A549 (cell line): ENCODE results near the gene KDM6A. TPM values are rescaled to one million over a fixed set of nuclear protein-coding genes. Genes with fewer than 3 reads are reported as not detected.

Experiments
- ATAC-seq, 2 experiments: fragments of 200-7000 bp in 1 of 2; fragments of >200 bp in 1 of 2; cut with Nextera tagmentation in 1 of 2; cut with Tn5 transposase in 1 of 2; 3 replicates each; pipeline versions ENCODE4 v1.8.0 to v1.9.1; 2018 to 2020; ENCODE audit warnings: mild to moderate bottlenecking in 1 of 2, moderate library complexity in 1 of 2
- CTCF ChIA-PET: fragments of 300-600 bp; sonication (Branson Sonifier 250); formaldehyde crosslinking; extraction: SDS; loops from one replicate; lab custom pipeline; 2021; ENCODE audit warnings: antibody characterized with exemption, inconsistent platforms; lab: Yijun Ruan, JAX
- POLR2A ChIA-PET: fragments of 350-600 bp; formaldehyde crosslinking; extraction: SDS; loops from one replicate; lab custom pipeline; 2021; ENCODE audit warnings: antibody characterized with exemption, inconsistent platforms; lab: Yijun Ruan, JAX
- DNase-seq, 2 experiments: peaks; one replicate each; pipeline versions ENCODE4 v3.0.0 to v3.0.0-alpha.2; 2011 to 2016; ENCODE audit warnings: low read depth in 1 of 2, low spot score in 1 of 2
- FAIRE-seq: peaks from 2 replicates; lab custom pipeline; 2011; peaks lifted over from hg19 to GRCh38; lab: Jason Lieb, UNC
- H3K27ac ChIP-seq, 2 experiments: fragments of >200 bp; sonication (Bioruptor Twin); formaldehyde crosslinking; 3 replicates each; pipeline ENCODE4 v1.5.1; 2016 to 2017
- H3K4me1 ChIP-seq: fragments of >200 bp; sonication (Bioruptor Twin); formaldehyde crosslinking; 3 replicates; pipeline ENCODE4 v1.6.1; 2016
- H3K4me2 ChIP-seq: fragments of >200 bp; sonication (Bioruptor Twin); formaldehyde crosslinking; 3 replicates; pipeline ENCODE4 v1.6.1; 2016
- H3K4me3 ChIP-seq: fragments of >200 bp; sonication (Bioruptor Twin); formaldehyde crosslinking; 3 replicates; pipeline ENCODE4 v1.5.1; 2016
- H3K9me3 ChIP-seq: fragments of >200 bp; sonication (Bioruptor Twin); formaldehyde crosslinking; 3 replicates; pipeline ENCODE4 v1.6.1; 2016
- BHLHE40 ChIP-seq: IDR thresholded peaks from 2 replicates; pipeline ENCODE4 v1.6.1; 2012; ENCODE audit warnings: low read depth, low read length, inconsistent platforms
- CBX8 ChIP-seq: fragments of 200-600 bp; sonication (generic); IDR thresholded peaks from 2 replicates; pipeline ENCODE4 v1.6.1; 2016
- CEBPB ChIP-seq, 2 experiments: fragments of >200 bp in 1 of 2; sonication (Bioruptor Twin) in 1 of 2; formaldehyde crosslinking in 1 of 2; IDR thresholded peaks; 2 replicates each; pipeline ENCODE4 v1.6.1; 2012 to 2016
- CHD2 ChIP-seq: fragments of 150-350 bp; IDR thresholded peaks from 2 replicates; pipeline ENCODE4 v1.6.1; 2014; ENCODE audit warnings: low read length; ENCODE audit not compliant: partially characterized antibody
- EHF ChIP-seq: fragments of 250-450 bp; sonication (Bioruptor Pico); IDR thresholded peaks from 2 replicates; pipeline ENCODE4 v1.5.0; 2020; ENCODE audit warnings: mild to moderate bottlenecking
- EP300 ChIP-seq, 2 experiments: fragments of >200 bp; sonication (Bioruptor Twin); formaldehyde crosslinking; IDR thresholded peaks; 2 replicates in 1 of 2; 3 replicates in 1 of 2; pipeline ENCODE4 v1.6.1; 2016 to 2017
- FOSB ChIP-seq: fragments of 250-450 bp; sonication (Bioruptor Pico); IDR thresholded peaks from 2 replicates; pipeline ENCODE4 v1.5.0; 2020; ENCODE audit warnings: mild to moderate bottlenecking, moderate library complexity
- GATA3 ChIP-seq: IDR thresholded peaks from 2 replicates; pipeline ENCODE4 v1.6.1; 2012; ENCODE audit warnings: borderline replicate concordance
- HDAC2 ChIP-seq: fragments of 200-600 bp; sonication (generic); IDR thresholded peaks from 2 replicates; pipeline ENCODE4 v1.6.1; 2016
- HOXB13 ChIP-seq: fragments of 250-450 bp; sonication (Bioruptor Pico); IDR thresholded peaks from 2 replicates; pipeline ENCODE4 v1.5.0; 2020; ENCODE audit warnings: low read depth, mild to moderate bottlenecking, moderate library complexity
- MAZ ChIP-seq: fragments of 150-350 bp; IDR thresholded peaks from 2 replicates; pipeline ENCODE4 v1.6.1; 2014; ENCODE audit warnings: antibody characterized with exemption, low read depth, low read length, borderline replicate concordance
- NPAS2 ChIP-seq: fragments of 250-450 bp; sonication (Bioruptor Pico); IDR thresholded peaks from 2 replicates; pipeline ENCODE4 v1.8.0; 2022; ENCODE audit warnings: mild to moderate bottlenecking, moderate library complexity, borderline replicate concordance
- RCOR1 ChIP-seq: fragments of 150-350 bp; IDR thresholded peaks from 2 replicates; pipeline ENCODE4 v1.6.1; 2014; ENCODE audit warnings: antibody characterized with exemption, low read length, low read depth
- RFX5 ChIP-seq: fragments of 450-650 bp; IDR thresholded peaks from 2 replicates; pipeline ENCODE4 v1.7.1; 2014; ENCODE audit warnings: antibody characterized with exemption, mild to moderate bottlenecking, moderate library complexity
- SMC3 ChIP-seq: fragments of >200 bp; sonication (Bioruptor Twin); formaldehyde crosslinking; IDR thresholded peaks from 3 replicates; pipeline ENCODE4 v1.6.1; 2018; ENCODE audit warnings: inconsistent platforms
- SREBF2 ChIP-seq: fragments of 450-650 bp; IDR thresholded peaks from 2 replicates; pipeline ENCODE4 v1.6.1; 2014; ENCODE audit warnings: mild to moderate bottlenecking, moderate library complexity
- ZNF302 ChIP-seq: fragments of 250-450 bp; sonication (Bioruptor Pico); IDR thresholded peaks from 2 replicates; pipeline ENCODE4 v1.9.0; 2021; ENCODE audit warnings: inconsistent platforms, mild to moderate bottlenecking, moderate library complexity
- WGBS: methylation state at CpG from one replicate; pipeline ENCODE4 v1.1.6; 2017; ENCODE audit errors: missing lambda C conversion rate; 5-methylcytosine and 5-hydroxymethylcytosine counted together
- polyA plus RNA-seq, 4 experiments: library from polyadenylated mRNA; depleted of rRNA in 3 of 4; stranded (reverse); fragments of >200 nt; fragmentation: RNase III in 1 of 4; extraction: RNeasy Plus Mini Kit Qiagen cat#74134 plus additional on column Dnase treatment in 1 of 4; gene quantifications; 2 replicates in 3 of 4; 3 replicates in 1 of 4; pipeline ENCODE4 v1.2.3, GENCODE V29; 2011 to 2017
- TF ChIP-seq, protein P1 (sequence below): IDR thresholded peaks from 2 replicates; pipeline ENCODE4 v1.6.1; 2012
- TF ChIP-seq, protein P2 (sequence below): IDR thresholded peaks from 2 replicates; pipeline ENCODE4 v1.6.1; 2012
- TF ChIP-seq, protein P3 (sequence below): fragments of >200 bp; sonication (Bioruptor Twin); formaldehyde crosslinking; IDR thresholded peaks from 3 replicates; pipeline ENCODE4 v1.5.1; 2016
- TF ChIP-seq, protein P4 (sequence below): fragments of >200 bp; sonication (Bioruptor Twin); formaldehyde crosslinking; IDR thresholded peaks from 2 replicates; pipeline ENCODE4 v1.6.1; 2016
- TF ChIP-seq, protein P5 (sequence below): fragments of 450-650 bp; IDR thresholded peaks from 2 replicates; pipeline ENCODE4 v1.6.1; 2014; ENCODE audit warnings: antibody characterized with exemption
- TF ChIP-seq, protein P6 (sequence below): fragments of >200 bp; sonication (Bioruptor Twin); formaldehyde crosslinking; IDR thresholded peaks from 3 replicates; pipeline ENCODE4 v1.6.1; 2016
- TF ChIP-seq, protein P7 (sequence below): fragments of 250-450 bp; sonication (Bioruptor Pico); IDR thresholded peaks from 2 replicates; pipeline ENCODE4 v1.5.0; 2021; ENCODE audit warnings: mild to moderate bottlenecking, moderate library complexity, borderline replicate concordance

Gene KDM6A
- polyA plus RNA-seq, 2 of the 4 experiments (the other 2 are of a cell fraction), result 9.3 to 18.4 TPM

DNA sequence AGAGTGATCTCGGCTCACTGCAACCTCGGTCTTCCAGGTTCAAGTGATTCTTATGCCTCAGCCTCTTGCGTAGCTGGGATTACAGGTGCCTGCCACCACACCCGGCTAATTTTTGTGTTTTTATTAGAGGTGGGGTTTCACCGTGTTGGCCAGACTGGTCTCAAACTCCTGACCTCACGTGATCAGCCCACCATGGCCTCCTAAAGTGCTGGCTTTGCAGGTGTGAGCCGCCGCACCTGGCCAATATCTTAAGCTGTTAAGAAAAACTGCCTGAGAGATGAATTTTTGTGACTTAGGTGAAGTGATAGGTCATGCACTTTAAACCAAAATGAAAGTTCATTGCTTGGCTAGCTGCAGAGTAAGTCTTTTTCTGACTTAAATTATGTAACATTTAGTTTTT is 5.8 kb downstream of the KDM6A start:
- ChIA-PET POLR2A (no interaction called here), CTCF (interaction anchor here (0.6 kb wide), 1 partner anchor 191 kb away, joined by 3 read pairs; no protein-coding TSS in a partner anchor)
- FAIRE-seq (no peak), DNase-seq (no peak), ATAC-seq (no peak)
- Histone ChIP-seq H3K4me3 (no peak overlapping the region), H3K27ac (no peak overlapping the region), H3K9me3 (no peaks in the 10 kb centered on the region), H3K4me2 (no peak overlapping the region), H3K4me1 (0 out of 3 replicates have a peak, but pooled peaks cover 13% of the 10 kb centered on the region)
- TF ChIP-seq CHD2 (no peak), RCOR1 (no peak), EHF (CRISPR knock-in tag) (no peak), MAZ (no peak), GATA3 (no peak), SREBF2 (no peak), HOXB13 (CRISPR knock-in tag) (no peak), EP300 (IDR thresholded peaks at IDR 0.05) (no peak), BHLHE40 (no peak), CBX8 (no peak)
- TF ChIP-seq, protein P1, sequence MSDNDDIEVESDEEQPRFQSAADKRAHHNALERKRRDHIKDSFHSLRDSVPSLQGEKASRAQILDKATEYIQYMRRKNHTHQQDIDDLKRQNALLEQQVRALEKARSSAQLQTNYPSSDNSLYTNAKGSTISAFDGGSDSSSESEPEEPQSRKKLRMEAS, result no peak
- TF ChIP-seq, protein P2, sequence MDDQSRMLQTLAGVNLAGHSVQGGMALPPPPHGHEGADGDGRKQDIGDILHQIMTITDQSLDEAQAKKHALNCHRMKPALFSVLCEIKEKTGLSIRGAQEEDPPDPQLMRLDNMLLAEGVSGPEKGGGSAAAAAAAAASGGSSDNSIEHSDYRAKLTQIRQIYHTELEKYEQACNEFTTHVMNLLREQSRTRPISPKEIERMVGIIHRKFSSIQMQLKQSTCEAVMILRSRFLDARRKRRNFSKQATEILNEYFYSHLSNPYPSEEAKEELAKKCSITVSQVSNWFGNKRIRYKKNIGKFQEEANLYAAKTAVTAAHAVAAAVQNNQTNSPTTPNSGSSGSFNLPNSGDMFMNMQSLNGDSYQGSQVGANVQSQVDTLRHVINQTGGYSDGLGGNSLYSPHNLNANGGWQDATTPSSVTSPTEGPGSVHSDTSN, result no peak
- TF ChIP-seq, protein P3, sequence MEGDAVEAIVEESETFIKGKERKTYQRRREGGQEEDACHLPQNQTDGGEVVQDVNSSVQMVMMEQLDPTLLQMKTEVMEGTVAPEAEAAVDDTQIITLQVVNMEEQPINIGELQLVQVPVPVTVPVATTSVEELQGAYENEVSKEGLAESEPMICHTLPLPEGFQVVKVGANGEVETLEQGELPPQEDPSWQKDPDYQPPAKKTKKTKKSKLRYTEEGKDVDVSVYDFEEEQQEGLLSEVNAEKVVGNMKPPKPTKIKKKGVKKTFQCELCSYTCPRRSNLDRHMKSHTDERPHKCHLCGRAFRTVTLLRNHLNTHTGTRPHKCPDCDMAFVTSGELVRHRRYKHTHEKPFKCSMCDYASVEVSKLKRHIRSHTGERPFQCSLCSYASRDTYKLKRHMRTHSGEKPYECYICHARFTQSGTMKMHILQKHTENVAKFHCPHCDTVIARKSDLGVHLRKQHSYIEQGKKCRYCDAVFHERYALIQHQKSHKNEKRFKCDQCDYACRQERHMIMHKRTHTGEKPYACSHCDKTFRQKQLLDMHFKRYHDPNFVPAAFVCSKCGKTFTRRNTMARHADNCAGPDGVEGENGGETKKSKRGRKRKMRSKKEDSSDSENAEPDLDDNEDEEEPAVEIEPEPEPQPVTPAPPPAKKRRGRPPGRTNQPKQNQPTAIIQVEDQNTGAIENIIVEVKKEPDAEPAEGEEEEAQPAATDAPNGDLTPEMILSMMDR, result no peak
- TF ChIP-seq, protein P4, sequence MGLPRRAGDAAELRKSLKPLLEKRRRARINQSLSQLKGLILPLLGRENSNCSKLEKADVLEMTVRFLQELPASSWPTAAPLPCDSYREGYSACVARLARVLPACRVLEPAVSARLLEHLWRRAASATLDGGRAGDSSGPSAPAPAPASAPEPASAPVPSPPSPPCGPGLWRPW, result no peak
- TF ChIP-seq, protein P5, sequence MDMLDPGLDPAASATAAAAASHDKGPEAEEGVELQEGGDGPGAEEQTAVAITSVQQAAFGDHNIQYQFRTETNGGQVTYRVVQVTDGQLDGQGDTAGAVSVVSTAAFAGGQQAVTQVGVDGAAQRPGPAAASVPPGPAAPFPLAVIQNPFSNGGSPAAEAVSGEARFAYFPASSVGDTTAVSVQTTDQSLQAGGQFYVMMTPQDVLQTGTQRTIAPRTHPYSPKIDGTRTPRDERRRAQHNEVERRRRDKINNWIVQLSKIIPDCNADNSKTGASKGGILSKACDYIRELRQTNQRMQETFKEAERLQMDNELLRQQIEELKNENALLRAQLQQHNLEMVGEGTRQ, result no peak
- WGBS, result 95% methylated on average over 7 of the region's 8 CpGs

DNA sequence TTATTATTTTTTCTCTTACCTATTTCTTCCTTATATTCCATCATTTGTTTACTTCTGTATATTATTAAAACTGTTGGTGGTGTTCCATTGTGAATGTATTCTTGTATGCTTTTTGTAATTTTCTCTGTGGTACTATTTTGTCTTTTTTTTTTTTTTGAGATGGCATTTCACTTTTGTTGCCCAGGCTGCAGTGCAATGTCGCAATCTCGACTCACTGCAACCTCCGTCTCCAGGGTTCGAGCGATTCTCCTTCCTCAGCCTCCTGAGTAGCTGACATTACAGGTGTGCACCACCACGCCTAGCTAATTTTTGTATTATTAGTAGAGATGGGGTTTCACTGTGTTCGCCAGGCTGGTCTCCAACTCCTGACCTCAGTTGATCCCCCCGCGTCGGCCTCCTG is 8.6 kb downstream of the KDM6A start:
- no peak for ATAC-seq
- H3K9me3 ChIP-seq, result no peaks in the 10 kb centered on the region
- no peak overlapping the region for H3K4me3 ChIP-seq
- no peak overlapping the region for H3K4me2 ChIP-seq
- ChIA-PET CTCF (interaction anchor here (0.7 kb wide), 1 partner anchor 16 kb away, joined by 3 read pairs; no protein-coding TSS in a partner anchor), POLR2A (interaction anchor here (1.7 kb wide), 1 partner anchor 9 kb away, joined by 4 read pairs; the partner anchor contains the start of gene KDM6A)
- WGBS, result 84% methylated on average over 10 of the region's 10 CpGs
- DNase-seq, result no peak
- no peaks in the 10 kb centered on the region for H3K4me1 ChIP-seq
- FAIRE-seq, result no peak
- H3K27ac ChIP-seq, result no peak overlapping the region
- TF ChIP-seq CEBPB (IDR thresholded peaks at IDR 0.05), result 0 out of 4 replicates have a peak, but pooled peaks of 1 of the 2 experiments have one; percentile 18
- TF ChIP-seq MAZ, result no peak
- TF ChIP-seq HDAC2, result no peak

DNA sequence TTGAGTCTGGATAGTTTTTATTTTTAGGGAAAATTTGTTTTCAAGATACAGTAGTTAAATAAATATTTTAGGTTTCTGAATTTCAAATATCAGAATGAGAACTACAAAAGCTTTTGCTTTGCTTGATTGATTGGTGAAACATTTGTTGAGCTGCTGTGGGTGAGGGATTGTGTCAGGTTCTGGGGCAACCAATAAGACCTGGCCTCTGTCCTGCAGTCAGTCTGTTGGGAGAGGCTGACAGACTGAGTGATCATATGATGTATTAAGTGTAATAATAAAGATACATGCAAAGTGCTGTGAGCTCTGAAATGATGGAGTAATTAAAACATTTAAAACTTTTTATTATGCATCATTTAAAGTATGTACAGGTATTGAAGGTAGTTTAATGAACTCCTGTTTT is 9.6 kb downstream of the KDM6A start:
- FAIRE-seq, result no peak
- ChIA-PET CTCF (interaction anchor here (1.0 kb wide), 1 partner anchor 187 kb away, joined by 4 read pairs; no protein-coding TSS in a partner anchor), POLR2A (interaction anchor here (1.7 kb wide), 1 partner anchor 10 kb away, joined by 4 read pairs; the partner anchor contains the start of gene KDM6A)

More for the DNA sequence above, 9.6 kb downstream of the KDM6A start:
- ATAC-seq (no peak), DNase-seq (no peak)
- Histone ChIP-seq H3K9me3 (no peaks in the 10 kb centered on the region), H3K4me2 (no peak overlapping the region), H3K27ac (no peak overlapping the region), H3K4me3 (no peak overlapping the region), H3K4me1 (no peaks in the 10 kb centered on the region)
- TF ChIP-seq, protein P1, result no peak
- TF ChIP-seq CEBPB (IDR thresholded peaks at IDR 0.05) (no peak), ZNF302 (no peak), NPAS2 (no peak), EHF (CRISPR knock-in tag) (no peak), RFX5 (no peak), SREBF2 (no peak), FOSB (no peak), CHD2 (no peak), SMC3 (no peak)
- TF ChIP-seq, protein P6, sequence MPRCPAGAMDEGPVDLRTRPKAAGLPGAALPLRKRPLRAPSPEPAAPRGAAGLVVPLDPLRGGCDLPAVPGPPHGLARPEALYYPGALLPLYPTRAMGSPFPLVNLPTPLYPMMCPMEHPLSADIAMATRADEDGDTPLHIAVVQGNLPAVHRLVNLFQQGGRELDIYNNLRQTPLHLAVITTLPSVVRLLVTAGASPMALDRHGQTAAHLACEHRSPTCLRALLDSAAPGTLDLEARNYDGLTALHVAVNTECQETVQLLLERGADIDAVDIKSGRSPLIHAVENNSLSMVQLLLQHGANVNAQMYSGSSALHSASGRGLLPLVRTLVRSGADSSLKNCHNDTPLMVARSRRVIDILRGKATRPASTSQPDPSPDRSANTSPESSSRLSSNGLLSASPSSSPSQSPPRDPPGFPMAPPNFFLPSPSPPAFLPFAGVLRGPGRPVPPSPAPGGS, result no peak
- TF ChIP-seq, protein P7, sequence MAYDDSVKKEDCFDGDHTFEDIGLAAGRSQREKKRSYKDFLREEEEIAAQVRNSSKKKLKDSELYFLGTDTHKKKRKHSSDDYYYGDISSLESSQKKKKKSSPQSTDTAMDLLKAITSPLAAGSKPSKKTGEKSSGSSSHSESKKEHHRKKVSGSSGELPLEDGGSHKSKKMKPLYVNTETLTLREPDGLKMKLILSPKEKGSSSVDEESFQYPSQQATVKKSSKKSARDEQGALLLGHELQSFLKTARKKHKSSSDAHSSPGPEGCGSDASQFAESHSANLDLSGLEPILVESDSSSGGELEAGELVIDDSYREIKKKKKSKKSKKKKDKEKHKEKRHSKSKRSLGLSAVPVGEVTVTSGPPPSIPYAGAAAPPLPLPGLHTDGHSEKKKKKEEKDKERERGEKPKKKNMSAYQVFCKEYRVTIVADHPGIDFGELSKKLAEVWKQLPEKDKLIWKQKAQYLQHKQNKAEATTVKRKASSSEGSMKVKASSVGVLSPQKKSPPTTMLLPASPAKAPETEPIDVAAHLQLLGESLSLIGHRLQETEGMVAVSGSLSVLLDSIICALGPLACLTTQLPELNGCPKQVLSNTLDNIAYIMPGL (CRISPR knock-in tag), result no peak
